Gastrocnemius medialis (tissue), 4 donors: ENCODE results near the gene PRDM16.

Experiments
- CTCF ChIP-seq, 5 experiments: fragments of 450-650 bp in 3 of 5; fragments of 200-600 bp in 2 of 5; sonication (generic) in 2 of 5; IDR thresholded peaks in 4 of 5; conservative IDR thresholded peaks in 1 of 5; 1 replicate in 4 of 5; 2 replicates in 1 of 5; pipeline ENCODE4 v1.5.1; 2016 to 2019; ENCODE audit warnings: antibody characterized with exemption in 5 of 5, mild to moderate bottlenecking in 3 of 5, moderate library complexity in 3 of 5
- POLR2A ChIP-seq, 2 donors: fragments of 450-650 bp; IDR thresholded peaks; one replicate each; pipeline ENCODE4 v1.6.1; 2017; ENCODE audit warnings: antibody characterized with exemption in 2 of 2, mild to moderate bottlenecking in 2 of 2, moderate library complexity in 2 of 2

GRCh38 chr1:3119725-3120124, 50.7 kb downstream of the PRDM16 start:
- TF ChIP-seq CTCF (IDR thresholded peaks at IDR 0.05 in 4 of 5, conservative IDR thresholded peaks at IDR 0.05 in 1 of 5) = no peak
- no peak for TF ChIP-seq POLR2A (IDR thresholded peaks at IDR 0.05)
